HEK293 (cell line): Measurements from ENCODE around the gene PPFIBP1.

Experiments
- CTCF ChIP-seq: fragments of 450-650 bp; formaldehyde crosslinking; IDR thresholded peaks from 2 replicates; pipeline ENCODE4 v1.5.1; 2016; ENCODE audit warnings: missing biosample characterization, missing genetic modification characterization
- MEIS1 ChIP-seq: sonication (generic); formaldehyde crosslinking; IDR thresholded peaks from 2 replicates; pipeline ENCODE4 v1.8.1; 2022; ENCODE audit warnings: missing genetic modification reagents, mild to moderate bottlenecking, borderline replicate concordance
- ZBTB20 ChIP-seq: fragments of 450-650 bp; formaldehyde crosslinking; IDR thresholded peaks from 2 replicates; pipeline ENCODE4 v1.5.1; 2016; ENCODE audit warnings: missing biosample characterization, missing genetic modification characterization
- ZNF280D ChIP-seq: fragments of 450-650 bp; formaldehyde crosslinking; IDR thresholded peaks from 2 replicates; pipeline ENCODE4 v1.5.1; 2016; ENCODE audit warnings: missing biosample characterization, missing genetic modification characterization
- ZNF311 ChIP-seq: fragments of 450-650 bp; formaldehyde crosslinking; IDR thresholded peaks from 2 replicates; pipeline ENCODE4 v1.5.1; 2017; ENCODE audit warnings: missing biosample characterization, missing genetic modification characterization, borderline replicate concordance
- ZNF548 ChIP-seq: fragments of 450-650 bp; formaldehyde crosslinking; IDR thresholded peaks from 2 replicates; pipeline ENCODE4 v1.5.1; 2016; ENCODE audit warnings: missing biosample characterization, missing genetic modification characterization
- ZNF558 ChIP-seq: fragments of 450-650 bp; formaldehyde crosslinking; IDR thresholded peaks from 2 replicates; pipeline ENCODE4 v1.5.1; 2016; ENCODE audit warnings: missing biosample characterization, missing genetic modification characterization
- ZSCAN30 ChIP-seq: fragments of 450-650 bp; IDR thresholded peaks from 2 replicates; pipeline ENCODE4 v1.5.1; 2018; ENCODE audit warnings: missing biosample characterization, mild to moderate bottlenecking, missing genetic modification characterization, moderate library complexity

GRCh38 chr12:27497446-27497845, 26.6 kb upstream of the PPFIBP1 start:
- no peak for TF ChIP-seq MEIS1 (CRISPR knock-in tag)
- no peak for TF ChIP-seq ZNF558 (tag by site-specific recombination)
- no peak for TF ChIP-seq ZNF311 (tag by site-specific recombination)
- no peak for TF ChIP-seq ZNF280D
- TF ChIP-seq ZBTB20: no peak
- no peak for TF ChIP-seq ZNF548 (tag by site-specific recombination)
- no peak for TF ChIP-seq CTCF (tag by site-specific recombination)
- no peak for TF ChIP-seq ZSCAN30 (tag by site-specific recombination)
